ENCODE data around the gene TGFBR3. TPM values are rescaled to one million over a fixed set of nuclear protein-coding genes. Genes with fewer than 3 reads are reported as not detected.
"Not testable (repeated sequence)": the region's sequence is repeated elsewhere in the genome, so short reads cannot be mapped to it uniquely, and the experiment has no call there.

Gene TGFBR3
- total RNA-seq, 2 donors from 2014 or later, result 2.5 to 4.3 TPM

DNA sequence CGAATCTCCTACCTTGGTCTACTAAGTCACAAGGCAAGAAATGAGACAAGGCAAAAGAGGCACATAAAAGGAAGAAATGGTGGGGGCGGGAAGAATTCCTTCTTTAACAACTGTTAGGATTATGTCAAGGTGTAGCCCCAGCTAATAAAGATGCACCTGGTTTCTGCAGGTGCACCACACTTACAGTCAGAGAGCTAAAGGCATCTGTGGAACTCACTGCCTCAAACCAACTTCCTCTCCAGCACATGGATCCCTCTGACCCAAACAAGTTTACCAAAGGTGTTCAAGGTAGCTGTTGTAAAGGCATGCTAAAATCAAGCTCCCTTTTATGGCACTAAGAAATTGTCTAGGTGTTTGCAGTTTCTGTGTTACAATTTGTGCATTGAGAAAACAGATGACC is 38.1 kb downstream of the TGFBR3 start:
- H3K9me3 Mint-ChIP-seq, result no peaks in the 10 kb centered on the region
- no peak for ATAC-seq (replicated peaks)
- no peaks in the 10 kb centered on the region for H3K27me3 Mint-ChIP-seq
- no peak overlapping the region for H3K4me3 Mint-ChIP-seq
- H3K27ac Mint-ChIP-seq, result no peak overlapping the region
- H3K4me1 Mint-ChIP-seq, result peaks cover under 1% of the 10 kb centered on the region
- H3K36me3 Mint-ChIP-seq (ENCODE audit: low read depth), result no peaks in the 10 kb centered on the region

DNA sequence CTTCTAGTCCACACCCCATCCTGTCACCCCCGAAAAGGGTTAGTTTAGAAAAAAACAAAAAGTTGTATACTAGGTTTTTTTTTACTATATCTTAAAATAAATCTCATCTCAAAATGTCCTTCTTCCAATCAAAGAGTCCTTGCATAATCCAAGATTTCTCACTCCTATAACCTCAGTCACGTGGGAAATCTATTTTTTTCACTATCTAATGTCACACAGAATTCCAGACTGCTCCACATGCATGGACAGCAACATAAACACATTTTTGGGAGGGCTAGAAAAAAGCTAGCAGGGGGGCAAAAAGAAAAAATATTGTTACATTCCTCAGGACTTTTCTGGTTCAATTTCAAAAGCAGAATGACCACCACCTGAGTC is 39.3 kb downstream of the TGFBR3 start:
- Mint-ChIP-seq H3K27me3 (no peaks in the 10 kb centered on the region), H3K4me3 (no peak overlapping the region), H3K27ac (no peak overlapping the region), H3K9me3 (no peaks in the 10 kb centered on the region), H3K36me3 (ENCODE audit: low read depth) (no peaks in the 10 kb centered on the region), H3K4me1 (peaks cover 11% of the 10 kb centered on the region)
- ATAC-seq (replicated peaks), result no peak

DNA sequence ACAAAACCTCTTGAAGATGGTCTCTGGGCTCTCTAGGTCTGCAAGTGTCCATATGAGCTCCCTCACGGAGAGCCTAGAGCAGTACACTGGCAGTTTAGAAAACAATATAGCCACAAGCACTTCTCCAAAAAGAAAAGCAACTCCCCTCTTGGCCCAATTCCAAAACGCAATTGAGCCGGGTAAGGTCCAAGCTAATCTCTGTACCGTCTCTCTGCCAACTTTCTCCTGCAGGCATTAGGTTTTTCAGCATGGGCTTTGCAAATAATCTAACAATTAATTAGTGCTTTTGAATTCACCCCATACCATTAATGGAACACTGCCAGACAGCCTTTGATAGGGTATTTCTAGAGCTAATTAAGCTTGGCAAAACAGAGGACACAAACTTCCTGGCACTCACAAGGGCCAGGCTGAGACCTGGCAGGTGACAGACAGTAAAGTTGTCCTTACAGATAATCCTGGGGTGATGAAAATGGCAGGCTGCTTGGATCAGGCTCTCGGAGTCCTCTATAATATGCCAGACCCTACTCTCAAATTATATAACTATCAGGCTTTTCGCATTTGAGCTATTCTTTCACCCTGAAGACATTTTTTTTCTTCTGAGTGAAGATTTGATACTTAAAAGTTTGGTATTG is 39.8 kb downstream of the TGFBR3 start:
- H3K27ac Mint-ChIP-seq, result no peak overlapping the region
- no peaks in the 10 kb centered on the region for H3K9me3 Mint-ChIP-seq
- no peaks in the 10 kb centered on the region for H3K36me3 Mint-ChIP-seq (ENCODE audit: low read depth)
- no peaks in the 10 kb centered on the region for H3K27me3 Mint-ChIP-seq
- peaks cover 11% of the 10 kb centered on the region for H3K4me1 Mint-ChIP-seq
- ATAC-seq (replicated peaks), result no peak
- H3K4me3 Mint-ChIP-seq, result no peak overlapping the region

GRCh38 chr1:91844862-91845528 is 41.0 kb downstream of the TGFBR3 start:
- H3K9me3 Mint-ChIP-seq, result no peaks in the 10 kb centered on the region
- ATAC-seq (replicated peaks), result no peak
- no peak overlapping the region for H3K27ac Mint-ChIP-seq
- no peaks in the 10 kb centered on the region for H3K36me3 Mint-ChIP-seq (ENCODE audit: low read depth)
- H3K4me1 Mint-ChIP-seq, result peaks cover 11% of the 10 kb centered on the region
- no peak overlapping the region for H3K4me3 Mint-ChIP-seq
- no peaks in the 10 kb centered on the region for H3K27me3 Mint-ChIP-seq

DNA sequence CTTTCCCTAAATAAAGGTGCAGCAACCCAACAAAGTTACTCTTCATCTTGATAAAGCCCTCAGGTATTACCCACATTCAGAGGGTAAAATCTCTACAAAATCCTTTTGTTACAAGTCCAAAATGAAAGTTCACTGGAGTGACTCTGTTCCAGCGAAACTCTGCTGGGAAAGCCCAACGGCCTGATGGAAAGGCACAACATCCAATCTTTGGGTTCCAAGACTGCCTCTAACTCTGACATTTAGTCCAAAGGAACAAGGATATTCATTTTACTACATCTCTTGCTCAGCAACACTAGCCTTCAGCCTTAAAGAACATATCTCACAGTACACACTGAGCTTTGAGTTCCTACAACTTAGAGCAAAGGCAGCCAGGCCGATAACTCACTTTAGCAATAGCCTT is 42.1 kb downstream of the TGFBR3 start:
- H3K4me1 Mint-ChIP-seq, result peaks cover 11% of the 10 kb centered on the region
- H3K4me3 Mint-ChIP-seq, result no peak overlapping the region
- no peaks in the 10 kb centered on the region for H3K9me3 Mint-ChIP-seq
- H3K36me3 Mint-ChIP-seq (ENCODE audit: low read depth), result no peaks in the 10 kb centered on the region
- no peak for ATAC-seq (replicated peaks)
- no peaks in the 10 kb centered on the region for H3K27me3 Mint-ChIP-seq
- no peak overlapping the region for H3K27ac Mint-ChIP-seq

DNA sequence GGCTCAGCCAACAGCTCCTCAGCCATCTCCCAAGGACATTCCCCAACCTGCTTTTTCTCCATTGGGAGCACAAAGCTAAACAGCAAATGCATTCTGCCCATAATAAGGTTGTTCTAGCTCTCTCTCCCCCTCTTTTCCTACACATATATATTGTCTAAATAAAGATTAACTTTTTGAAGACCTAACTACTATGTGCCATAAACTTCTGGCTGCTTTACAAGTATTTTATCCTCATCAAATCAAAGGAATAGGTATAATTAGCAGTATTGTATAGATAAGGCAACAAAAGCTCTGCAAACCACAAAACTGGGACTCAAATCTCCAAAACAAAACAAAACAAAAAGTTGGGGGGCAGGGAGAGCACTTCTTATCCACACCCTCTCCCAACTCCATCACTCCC is 43.4 kb downstream of the TGFBR3 start:
- Mint-ChIP-seq H3K36me3 (ENCODE audit: low read depth) (no peaks in the 10 kb centered on the region), H3K9me3 (no peaks in the 10 kb centered on the region), H3K27ac (no peak overlapping the region), H3K4me1 (peaks cover 11% of the 10 kb centered on the region), H3K4me3 (no peak overlapping the region), H3K27me3 (no peaks in the 10 kb centered on the region)
- ATAC-seq (replicated peaks), result no peak

- H3K4me3 Mint-ChIP-seq, result no peak overlapping the region
- H3K9me3 Mint-ChIP-seq, result no peaks in the 10 kb centered on the region
- H3K27me3 Mint-ChIP-seq, result no peaks in the 10 kb centered on the region
- no peak overlapping the region for H3K27ac Mint-ChIP-seq
- ATAC-seq (replicated peaks), result no peak
- peaks cover 11% of the 10 kb centered on the region for H3K4me1 Mint-ChIP-seq
- H3K36me3 Mint-ChIP-seq (ENCODE audit: low read depth), result no peaks in the 10 kb centered on the region
These were observed 43.9 kb downstream of the TGFBR3 start for GRCh38 chr1:91842056-91842455.

- peaks cover 11% of the 10 kb centered on the region for H3K4me1 Mint-ChIP-seq
- not testable (repeated sequence) for H3K27me3 Mint-ChIP-seq; H3K27ac Mint-ChIP-seq; H3K36me3 Mint-ChIP-seq (ENCODE audit: low read depth); H3K9me3 Mint-ChIP-seq; ATAC-seq (replicated peaks); H3K4me3 Mint-ChIP-seq
These were observed 45.7 kb downstream of the TGFBR3 start for GRCh38 chr1:91840276-91840675.

DNA sequence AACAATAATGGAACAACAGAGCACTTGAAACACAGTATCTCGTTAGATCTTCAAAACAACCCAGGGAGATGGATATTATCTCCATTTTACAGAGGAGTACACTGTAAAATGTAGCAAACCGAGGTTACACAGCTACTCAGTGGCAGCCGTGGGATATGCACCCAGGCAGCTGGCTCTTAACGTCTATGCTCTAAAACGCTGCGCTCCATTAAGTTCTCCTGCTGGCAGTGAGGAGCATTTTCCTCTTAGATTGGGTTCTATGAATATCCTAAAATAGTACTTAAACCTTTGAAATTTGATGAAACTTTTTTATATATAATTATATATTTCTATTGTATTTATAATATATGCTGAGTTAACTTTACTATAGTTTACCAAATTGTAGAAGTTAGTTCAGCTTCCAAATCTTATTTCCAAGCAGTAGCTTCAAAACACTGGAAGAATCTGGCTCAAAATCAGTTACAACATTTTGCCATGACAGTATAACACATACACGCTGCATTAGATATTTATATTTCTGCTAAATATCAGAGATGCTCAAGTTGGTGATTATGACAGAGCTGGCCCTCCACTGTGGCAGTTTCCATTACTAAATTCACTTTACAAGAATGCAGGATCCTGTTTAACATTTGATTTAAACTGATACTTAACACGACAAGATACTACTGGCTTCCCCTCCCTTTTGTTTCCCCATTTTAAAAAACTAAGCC is 49.5 kb downstream of the TGFBR3 start:
- H3K27ac Mint-ChIP-seq, result no peak overlapping the region
- ATAC-seq (replicated peaks), result no peak
- peaks cover under 1% of the 10 kb centered on the region for H3K4me1 Mint-ChIP-seq
- no peak overlapping the region for H3K4me3 Mint-ChIP-seq
- H3K36me3 Mint-ChIP-seq (ENCODE audit: low read depth), result no peaks in the 10 kb centered on the region
- H3K27me3 Mint-ChIP-seq, result no peaks in the 10 kb centered on the region
- H3K9me3 Mint-ChIP-seq, result no peaks in the 10 kb centered on the region

DNA sequence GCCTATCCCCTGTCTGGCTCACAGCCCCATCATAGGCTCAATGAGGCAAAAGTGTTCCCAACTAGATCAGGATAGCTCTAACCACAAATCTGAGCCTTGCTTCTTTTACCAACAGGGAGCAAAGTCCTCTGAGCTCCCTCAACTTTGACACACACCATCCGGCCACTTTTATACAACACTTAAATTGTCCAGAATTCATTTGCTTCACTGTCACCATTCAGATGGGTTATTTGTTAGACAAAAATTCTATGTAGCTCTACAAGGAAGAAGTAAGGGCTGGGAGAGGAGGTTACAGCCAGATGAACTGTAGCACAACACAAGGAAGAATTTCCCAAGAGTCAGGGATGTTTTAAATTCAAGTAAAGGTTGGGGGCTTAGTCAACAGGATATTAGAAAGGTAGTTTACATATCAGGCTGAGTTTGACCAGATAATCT is 50.8 kb downstream of the TGFBR3 start:
- Mint-ChIP-seq H3K27me3 (no peaks in the 10 kb centered on the region), H3K27ac (peak overlapping the region; percentile 37), H3K4me3 (no peak overlapping the region), H3K36me3 (ENCODE audit: low read depth) (no peaks in the 10 kb centered on the region), H3K9me3 (no peaks in the 10 kb centered on the region), H3K4me1 (peaks cover 7% of the 10 kb centered on the region)
- no peak for ATAC-seq (replicated peaks)

GRCh38 chr1:91834549-91834948 is 51.4 kb downstream of the TGFBR3 start:
- not testable (repeated sequence) for ATAC-seq (replicated peaks); H3K36me3 Mint-ChIP-seq (ENCODE audit: low read depth); H3K27me3 Mint-ChIP-seq; H3K9me3 Mint-ChIP-seq; H3K4me3 Mint-ChIP-seq; H3K27ac Mint-ChIP-seq; H3K4me1 Mint-ChIP-seq

GRCh38 chr1:91833946-91834345 is 52.0 kb downstream of the TGFBR3 start:
- ATAC-seq (replicated peaks), result no peak
- H3K9me3 Mint-ChIP-seq, result no peaks in the 10 kb centered on the region
- H3K27ac Mint-ChIP-seq, result no peak overlapping the region
- H3K4me3 Mint-ChIP-seq, result no peak overlapping the region
- no peaks in the 10 kb centered on the region for H3K36me3 Mint-ChIP-seq (ENCODE audit: low read depth)
- peaks cover 7% of the 10 kb centered on the region for H3K4me1 Mint-ChIP-seq
- no peaks in the 10 kb centered on the region for H3K27me3 Mint-ChIP-seq

- Mint-ChIP-seq H3K4me1 (peaks cover 12% of the 10 kb centered on the region), H3K27ac (no peak overlapping the region), H3K4me3 (no peak overlapping the region), H3K27me3 (no peaks in the 10 kb centered on the region), H3K36me3 (ENCODE audit: low read depth) (no peaks in the 10 kb centered on the region), H3K9me3 (no peaks in the 10 kb centered on the region)
- no peak for ATAC-seq (replicated peaks)
These were observed 54.6 kb downstream of the TGFBR3 start for GRCh38 chr1:91831132-91831930.

DNA sequence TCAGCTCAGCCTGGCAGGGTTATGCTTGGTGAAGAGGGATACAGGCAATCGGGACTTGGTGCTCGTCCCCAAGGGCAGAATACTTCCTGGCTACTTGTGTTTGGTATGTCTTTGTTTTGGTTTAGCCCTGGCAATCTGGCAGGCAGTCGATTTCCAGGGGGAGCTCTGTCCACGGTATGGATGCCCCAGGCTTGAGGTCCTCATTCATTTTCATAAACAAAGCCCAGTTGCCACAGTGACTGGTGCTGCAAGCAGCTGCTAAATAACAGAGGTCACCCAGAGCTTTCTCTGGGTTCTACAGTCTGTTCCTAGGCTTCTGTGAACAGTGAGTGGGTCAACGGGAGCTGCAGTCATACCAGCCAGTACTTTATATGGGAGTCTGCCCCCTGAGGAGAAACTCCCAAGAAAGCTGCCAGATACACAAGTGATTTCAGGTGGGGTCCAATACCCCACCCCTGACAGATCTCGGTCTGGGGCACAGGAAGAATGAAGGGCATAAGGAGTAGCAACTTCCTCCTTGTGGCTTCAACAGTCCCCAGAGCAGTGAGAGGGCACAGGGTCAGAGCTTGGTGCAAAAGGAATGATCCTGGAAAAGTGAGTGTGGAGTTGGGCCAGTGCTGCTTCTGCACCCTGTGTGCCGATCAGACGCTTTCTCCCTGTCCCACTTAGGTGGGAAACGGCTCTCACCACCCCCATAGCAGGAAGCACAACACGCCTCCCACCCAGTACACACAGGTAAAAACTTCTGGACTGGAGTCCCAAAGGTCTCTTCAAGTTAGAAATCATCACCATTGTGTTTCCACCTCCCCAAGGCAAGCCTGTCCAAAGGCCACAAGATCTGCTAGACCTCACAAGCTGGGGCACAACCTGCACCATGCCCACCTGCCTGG is 55.5 kb downstream of the TGFBR3 start:
- Mint-ChIP-seq H3K36me3 (ENCODE audit: low read depth) (no peaks in the 10 kb centered on the region), H3K27ac (no peak overlapping the region), H3K27me3 (no peaks in the 10 kb centered on the region), H3K9me3 (no peaks in the 10 kb centered on the region), H3K4me1 (peaks cover 12% of the 10 kb centered on the region), H3K4me3 (no peak overlapping the region)
- no peak for ATAC-seq (replicated peaks)
